K562 (cell line): ENCODE measurements around the gene MPDZ. TPM values are rescaled to one million over a fixed set of nuclear protein-coding genes. Genes with fewer than 3 reads are reported as not detected.

Experiments
- ATAC-seq: fragments of 200-7000 bp; cut with Tn5 transposase; 3 replicates; pipeline ENCODE4 v1.9.1; 2020; ENCODE audit warnings: moderate library complexity
- BruUV-seq: library from RNA; stranded (reverse); fragments of 400-500 nt; replicated peaks from 2 replicates; lab custom pipeline; 2021; lab: Mats Ljungman, UMichigan
- CTCF ChIA-PET: fragments of 300-600 bp; formaldehyde crosslinking; extraction: SDS; loops from one replicate; lab custom pipeline; 2021; ENCODE audit warnings: low intra/inter-chr PET ratio; lab: Yijun Ruan, JAX
- POLR2A ChIA-PET: fragments of 300-600, 350-650 bp; sonication (Branson Sonifier 250); formaldehyde crosslinking; extraction: SDS; loops from one replicate; lab custom pipeline; 2021; ENCODE audit warnings: antibody characterized with exemption, inconsistent platforms; lab: Yijun Ruan, JAX
- DNase-seq, 4 experiments: peaks; one replicate each; pipeline versions ENCODE4 v3.0.0 to v3.0.0-alpha.2; 2011 to 2018; ENCODE audit warnings: low spot score in 3 of 4, mixed read lengths in 3 of 4; ENCODE audit errors: extremely low read depth in 1 of 4
- FAIRE-seq: peaks from 2 replicates; lab custom pipeline; 2011; peaks lifted over from hg19 to GRCh38; lab: Jason Lieb, UNC
- H2AFZ ChIP-seq: 2 replicates; pipeline ENCODE4 v1.6.0; 2011; ENCODE audit warnings: low read depth, low read length, control low read depth, inconsistent platforms
- H3K27ac ChIP-seq: fragments of 200-600 bp; 3 replicates; pipeline ENCODE4 v1.8.0; 2011; ENCODE audit warnings: low read depth, mild to moderate bottlenecking, control low read depth, inconsistent platforms, low read length, moderate library complexity, mixed read lengths; ENCODE audit errors: extremely low read depth
- H3K27me3 ChIP-seq, 2 experiments: fragments of 300-600 bp in 1 of 2; 2 replicates in 1 of 2; 3 replicates in 1 of 2; pipeline versions ENCODE4 v1.6.0 to v1.8.0; 2011; ENCODE audit warnings: inconsistent platforms in 2 of 2, low read length in 2 of 2, mild to moderate bottlenecking in 1 of 2, mixed read lengths in 1 of 2, moderate library complexity in 1 of 2; ENCODE audit not compliant: control insufficient read depth in 2 of 2, insufficient read depth in 2 of 2
- H3K36me3 ChIP-seq: fragments of 300-600 bp; 3 replicates; pipeline ENCODE4 v1.8.0; 2011; ENCODE audit warnings: mild to moderate bottlenecking, low read length, inconsistent platforms; ENCODE audit not compliant: control insufficient read depth, insufficient read depth
- H3K4me1 ChIP-seq, 2 experiments: fragments of 200-600 bp in 1 of 2; replicated peaks in 1 of 2; 2 replicates in 1 of 2; 3 replicates in 1 of 2; pipeline versions ENCODE4 v1.5.1 to v1.8.0; 2011; ENCODE audit warnings: inconsistent platforms in 2 of 2, low read length in 2 of 2, mild to moderate bottlenecking in 1 of 2, mixed read lengths in 1 of 2, moderate library complexity in 1 of 2; ENCODE audit not compliant: control insufficient read depth in 2 of 2, insufficient read depth in 2 of 2
- H3K4me2 ChIP-seq: 2 replicates; pipeline ENCODE4 v1.6.1; 2011; ENCODE audit warnings: low read length, control low read depth, inconsistent platforms, mixed read lengths; ENCODE audit not compliant: insufficient read depth
- H3K4me3 ChIP-seq: fragments of 200-600 bp; sonication (generic), shearing (Covaris generic); 2 replicates; pipeline ENCODE4 v1.5.1; 2016; ENCODE audit warnings: control low read depth, inconsistent platforms
- H3K79me2 ChIP-seq: fragments of 200-600 bp; 3 replicates; pipeline ENCODE4 v1.8.0; 2011; ENCODE audit warnings: low read length, inconsistent platforms; ENCODE audit not compliant: control insufficient read depth, insufficient read depth
- H3K9ac ChIP-seq, 2 experiments: 2 replicates each; pipeline versions ENCODE4 v1.6.0 to v1.6.1; 2011; ENCODE audit warnings: low read depth in 2 of 2, low read length in 2 of 2, control low read depth in 1 of 2, inconsistent platforms in 1 of 2, mild to moderate bottlenecking in 1 of 2, mixed read lengths in 1 of 2; ENCODE audit not compliant: insufficient read depth in 1 of 2
- H3K9me1 ChIP-seq: one replicate; pipeline ENCODE4 v1.6.0; 2011; ENCODE audit warnings: inconsistent platforms, mild to moderate bottlenecking, low read length, moderate library complexity; ENCODE audit not compliant: control insufficient read depth, insufficient read depth
- H3K9me3 ChIP-seq: replicated peaks from 2 replicates; pipeline ENCODE4 v1.5.1; 2011; ENCODE audit warnings: low read depth, low read length, inconsistent platforms; ENCODE audit not compliant: control insufficient read depth, insufficient read depth
- H4K20me1 ChIP-seq: replicated peaks from 2 replicates; pipeline ENCODE4 v1.6.1; 2011; ENCODE audit warnings: low read length, inconsistent platforms, mixed read lengths; ENCODE audit not compliant: control insufficient read depth, insufficient read depth
- CCNT2 ChIP-seq: IDR thresholded peaks from 2 replicates; pipeline ENCODE4 v1.6.1; 2011; ENCODE audit warnings: borderline replicate concordance, low read depth, mild to moderate bottlenecking, moderate library complexity, mixed read lengths, low read length; ENCODE audit not compliant: insufficient read length; ENCODE audit errors: extremely low read depth
- EHMT2 ChIP-seq: fragments of 450-650 bp; IDR thresholded peaks from 2 replicates; pipeline ENCODE4 v1.6.1; 2018; ENCODE audit warnings: antibody characterized with exemption
- FUS ChIP-seq: fragments of 200-400 bp; formaldehyde crosslinking; optimal IDR thresholded peaks from 2 replicates; pipeline ENCODE3; 2017; ENCODE audit warnings: low read depth, low read length
- KDM1A ChIP-seq, 2 experiments: fragments of 450-650 bp; IDR thresholded peaks; 2 replicates each; pipeline ENCODE4 v1.6.1; 2016; ENCODE audit warnings: mild to moderate bottlenecking in 2 of 2
- NBN ChIP-seq: fragments of 450-650 bp; IDR thresholded peaks from 2 replicates; pipeline ENCODE4 v1.6.1; 2016; ENCODE audit warnings: low read depth, mild to moderate bottlenecking
- PCBP2 ChIP-seq: fragments of 200-400 bp; formaldehyde crosslinking; IDR thresholded peaks from 2 replicates; pipeline ENCODE4 v1.6.1; 2018; ENCODE audit warnings: low read length, low read depth, mild to moderate bottlenecking, moderate library complexity; ENCODE audit not compliant: poor library complexity, severe bottlenecking
- PHB2 ChIP-seq: fragments of 450-650 bp; IDR thresholded peaks from 2 replicates; pipeline ENCODE4 v1.6.1; 2017; ENCODE audit warnings: low read depth
- PHTF2 ChIP-seq: fragments of 250-450 bp; sonication (Bioruptor Pico); IDR thresholded peaks from 2 replicates; pipeline ENCODE4 v1.5.0; 2021; ENCODE audit warnings: mild to moderate bottlenecking
- POU5F1 ChIP-seq: fragments of 150-350 bp; IDR thresholded peaks from 2 replicates; pipeline ENCODE4 v1.6.1; 2014; ENCODE audit warnings: borderline replicate concordance, low read length, low read depth, mild to moderate bottlenecking; ENCODE audit not compliant: partially characterized antibody
- TRIM24 ChIP-seq, 2 experiments: fragments of 450-650 bp; IDR thresholded peaks; 2 replicates each; pipeline ENCODE4 v1.6.1; 2016
- USF1 ChIP-seq: sonication (generic); formaldehyde crosslinking; IDR thresholded peaks from 2 replicates; pipeline ENCODE4 v1.9.0; 2022; ENCODE audit warnings: mild to moderate bottlenecking, missing genetic modification reagents
- WGBS: fragments of 100-300 bp; shearing (Covaris generic); methylation state at CpG from one replicate; pipeline ENCODE4 v1.1.6; 2016; ENCODE audit warnings: low coverage, mixed read lengths; ENCODE audit not compliant: insufficient coverage; ENCODE audit errors: missing lambda C conversion rate; 5-methylcytosine and 5-hydroxymethylcytosine counted together
- in situ Hi-C: fragments of 300-500 bp; cut with MboI; formaldehyde crosslinking; loops from 4 replicates; pipeline ENCODE4 v1.15.0; 2018; ENCODE audit warnings: inconsistent platforms, mixed read lengths
- intact Hi-C: fragments of 100-400 bp; cut with micrococcal nuclease; formaldehyde crosslinking; loops from 2 replicates; pipeline ENCODE4 v1.14.2; 2022
- polyA plus RNA-seq, 8 experiments: library from polyadenylated mRNA; depleted of rRNA in 4 of 8; stranded (reverse) in 5 of 8; unstranded in 3 of 8; fragments of >200 nt; fragmentation: Nextera tagmentation in 2 of 8; fragmentation: Illumina TruSeq in 1 of 8; extraction: Ambion mirVana in 2 of 8; extraction: Trizol in 1 of 8; gene quantifications; 2 replicates each; pipeline versions ENCODE4 v1.2.1 to v1.2.3, GENCODE V29; 2011 to 2014; ENCODE audit warnings: inconsistent platforms in 1 of 8, missing spikeins in 1 of 8
- total RNA-seq, 7 experiments: library from RNA; depleted of rRNA in 6 of 7; stranded (reverse); fragments of >200 nt in 6 of 7; fragmentation: Illumina TruSeq in 2 of 7; extraction: Trizol in 2 of 7; gene quantifications; 2 replicates each; pipeline versions ENCODE4 v1.2.1 to v1.2.3, GENCODE V29; 2011 to 2021; ENCODE audit warnings: low replicate concordance in 1 of 7

Gene MPDZ
- total and polyA plus RNA-seq, 9 of the 15 experiments (the other 6 are each of a cell fraction or from before 2014, with no cell fraction given) = 3.9 to 13.2 (median 5.7) TPM

- DNase-seq (no peak), FAIRE-seq (no peak), ATAC-seq (no peak)
- intact Hi-C loops = no loop called here
- in situ Hi-C loops = no loop called here
- Histone ChIP-seq H3K4me3 (no peak overlapping the region), H3K27ac (no peak overlapping the region), H3K9me1 (no peaks in the 10 kb centered on the region), H3K27me3 (no peaks in the 10 kb centered on the region), H3K79me2 (no peaks in the 10 kb centered on the region), H3K9ac (no peak overlapping the region), H4K20me1 (no peaks in the 10 kb centered on the region), H3K4me2 (no peak overlapping the region), H3K9me3 (no peaks in the 10 kb centered on the region), H3K36me3 (no peaks in the 10 kb centered on the region), H2AFZ (no peak overlapping the region), H3K4me1 (no peaks in the 10 kb centered on the region)
- ChIA-PET CTCF (no interaction called here), POLR2A (no interaction called here)
- WGBS = 41% methylated on average over 3 of the region's 3 CpGs
- no TSS peak for BruUV-seq
- no peak for TF ChIP-seq USF1 (CRISPR knock-in tag)
- TF ChIP-seq PHB2 = no peak
- no peak for TF ChIP-seq POU5F1
- no peak for TF ChIP-seq FUS
- no peak for TF ChIP-seq PHTF2 (CRISPR knock-in tag)
- TF ChIP-seq CCNT2 = no peak
- no peak for TF ChIP-seq KDM1A (IDR thresholded peaks at IDR 0.05)
- TF ChIP-seq EHMT2 = no peak
- no peak for TF ChIP-seq TRIM24 (IDR thresholded peaks at IDR 0.05)
- no peak for TF ChIP-seq PCBP2
- TF ChIP-seq NBN = no peak
Observed at GRCh38 chr9:13110766-13111417, 168.6 kb downstream of the MPDZ start.
